Measurements from ENCODE around the gene CD80.

CD80 gene

DNA sequence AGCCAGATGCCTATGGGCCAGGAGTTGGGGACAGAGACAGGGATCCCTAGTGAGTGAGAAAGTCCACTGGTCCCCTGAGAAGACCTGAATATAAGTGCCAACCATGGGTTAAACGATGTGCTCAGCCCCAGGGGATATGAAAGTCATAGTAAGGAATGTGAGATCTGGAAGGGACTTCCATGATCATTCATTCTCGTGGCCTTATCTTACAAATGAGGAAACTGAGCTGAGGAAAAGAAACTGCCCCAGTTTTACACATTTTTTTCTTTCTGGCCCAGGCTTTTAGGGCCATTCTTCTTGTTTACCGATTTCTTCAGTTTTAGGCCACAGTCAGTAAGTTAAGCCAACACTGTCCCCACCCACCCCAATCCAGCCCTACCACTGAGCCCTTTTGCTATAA, 11.1 kb downstream of the CD80 start:
- Histone ChIP-seq H3K4me3 (no peak overlapping the region), H3K27ac (no peak overlapping the region)
- DNase-seq (ENCODE audit: low spot score): no peak
- TF ChIP-seq, protein P1, sequence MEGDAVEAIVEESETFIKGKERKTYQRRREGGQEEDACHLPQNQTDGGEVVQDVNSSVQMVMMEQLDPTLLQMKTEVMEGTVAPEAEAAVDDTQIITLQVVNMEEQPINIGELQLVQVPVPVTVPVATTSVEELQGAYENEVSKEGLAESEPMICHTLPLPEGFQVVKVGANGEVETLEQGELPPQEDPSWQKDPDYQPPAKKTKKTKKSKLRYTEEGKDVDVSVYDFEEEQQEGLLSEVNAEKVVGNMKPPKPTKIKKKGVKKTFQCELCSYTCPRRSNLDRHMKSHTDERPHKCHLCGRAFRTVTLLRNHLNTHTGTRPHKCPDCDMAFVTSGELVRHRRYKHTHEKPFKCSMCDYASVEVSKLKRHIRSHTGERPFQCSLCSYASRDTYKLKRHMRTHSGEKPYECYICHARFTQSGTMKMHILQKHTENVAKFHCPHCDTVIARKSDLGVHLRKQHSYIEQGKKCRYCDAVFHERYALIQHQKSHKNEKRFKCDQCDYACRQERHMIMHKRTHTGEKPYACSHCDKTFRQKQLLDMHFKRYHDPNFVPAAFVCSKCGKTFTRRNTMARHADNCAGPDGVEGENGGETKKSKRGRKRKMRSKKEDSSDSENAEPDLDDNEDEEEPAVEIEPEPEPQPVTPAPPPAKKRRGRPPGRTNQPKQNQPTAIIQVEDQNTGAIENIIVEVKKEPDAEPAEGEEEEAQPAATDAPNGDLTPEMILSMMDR (IDR thresholded peaks at IDR 0.05): no peak

DNA sequence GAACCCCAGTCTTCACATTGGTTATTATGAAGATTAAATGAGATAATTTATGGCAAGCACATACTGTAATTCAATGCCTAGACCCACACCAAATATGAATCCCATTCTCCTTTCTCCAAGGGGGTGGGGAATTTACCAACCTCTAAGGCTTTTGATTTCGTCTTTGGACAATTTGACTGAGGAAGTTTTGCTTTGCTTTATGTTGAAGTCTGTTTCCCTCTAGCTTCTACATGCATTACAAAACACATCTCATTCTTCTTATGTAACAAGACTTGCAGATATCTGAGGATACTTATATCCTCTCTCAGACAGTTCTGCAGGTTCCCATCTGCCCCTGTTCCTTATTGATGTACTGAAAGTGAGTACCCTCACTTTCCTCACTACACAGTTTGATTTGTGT, 12.2 kb downstream of the CD80 start:
- Histone ChIP-seq H3K27ac (no peak overlapping the region), H3K4me3 (no peak overlapping the region)
- TF ChIP-seq, protein P1 (IDR thresholded peaks at IDR 0.05): no peak
- no peak for DNase-seq (ENCODE audit: low spot score)

DNA sequence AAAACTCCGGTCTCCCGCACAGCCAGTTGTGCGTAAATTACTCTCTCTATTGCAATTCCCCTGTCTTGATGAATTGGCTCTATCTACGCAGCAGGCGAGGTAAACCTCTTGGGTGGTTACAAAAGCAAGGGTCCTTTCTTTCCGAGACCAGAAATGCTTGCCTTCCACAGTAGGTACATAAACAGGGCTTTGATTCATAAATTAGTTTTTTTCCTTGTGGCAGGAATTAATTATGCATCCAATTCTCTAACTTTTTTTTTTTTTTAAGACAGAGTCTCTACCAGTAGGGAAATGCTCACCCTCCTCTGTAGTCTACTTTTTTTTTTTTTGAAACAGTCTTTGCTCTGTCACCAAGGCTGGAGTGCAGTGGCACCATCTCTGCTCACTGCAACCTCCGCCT, 16.3 kb downstream of the CD80 start:
- no peak overlapping the region for H3K4me3 ChIP-seq
- DNase-seq (ENCODE audit: low spot score): no peak
- TF ChIP-seq, protein P1 (IDR thresholded peaks at IDR 0.05): no peak
- H3K27ac ChIP-seq: no peak overlapping the region

GRCh38 chr3:119542168-119542767, 17.1 kb downstream of the CD80 start:
- TF ChIP-seq, protein P1 (IDR thresholded peaks at IDR 0.05): no peak
- H3K27ac ChIP-seq: no peak overlapping the region
- DNase-seq (ENCODE audit: low spot score): no peak
- no peak overlapping the region for H3K4me3 ChIP-seq

DNA sequence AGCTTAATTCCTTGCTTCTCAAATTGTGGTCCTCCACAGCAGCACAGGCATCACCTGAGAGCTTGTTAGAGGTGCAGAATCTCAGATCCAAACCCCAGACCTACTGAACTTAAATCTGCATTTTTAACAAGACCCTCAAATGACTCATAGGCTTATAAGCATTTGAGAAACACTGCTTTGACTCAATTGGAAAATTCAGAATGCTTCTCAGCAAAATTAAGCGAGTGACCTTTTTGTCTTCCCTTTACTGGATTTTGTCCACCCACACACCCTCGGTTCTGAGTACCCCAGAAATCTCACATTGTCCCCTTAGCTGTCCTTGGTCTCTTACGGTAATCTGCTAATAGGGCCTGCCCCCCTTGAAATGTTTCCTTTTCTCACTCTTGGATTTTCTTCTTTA, 17.9 kb downstream of the CD80 start:
- no peak for DNase-seq (ENCODE audit: low spot score)
- TF ChIP-seq, protein P1 (IDR thresholded peaks at IDR 0.05): no peak

GRCh38 chr3:119538772-119539171, 20.6 kb downstream of the CD80 start:
- Histone ChIP-seq H3K27ac (no peak overlapping the region), H3K4me3 (no peak overlapping the region)
- DNase-seq (ENCODE audit: low spot score): no peak
- TF ChIP-seq, protein P1 (IDR thresholded peaks at IDR 0.05): no peak

More for the DNA sequence above, 17.9 kb downstream of the CD80 start:
- Histone ChIP-seq H3K4me3 (no peak overlapping the region), H3K27ac (no peak overlapping the region)

- no peak overlapping the region for H3K4me3 ChIP-seq
- TF ChIP-seq, protein P1 (IDR thresholded peaks at IDR 0.05): no peak
These were observed 22.7 kb downstream of the CD80 start for GRCh38 chr3:119536757-119537156.

More at GRCh38 chr3:119536757-119537156, 22.7 kb downstream of the CD80 start:
- no peak overlapping the region for H3K27ac ChIP-seq
- DNase-seq (ENCODE audit: low spot score): no peak

Data from coronary artery (tissue), 2 donors.